Muscle of back (tissue), 11 donors: ENCODE measurements around the gene GAD2. TPM values are rescaled to one million over a fixed set of nuclear protein-coding genes. Genes with fewer than 3 reads are reported as not detected.
A peak's percentile ranks its signal among the peaks of the same experiment; 100 is the strongest.

Experiments used
- DNase-seq, 3 donors: peaks; one replicate each; pipeline versions ENCODE4 v3.0.0 to v3.0.0-alpha.2; 2013
- polyA plus RNA-seq, 10 donors: library from polyadenylated mRNA; unstranded; fragments of 120-200 nt; gene quantifications; one replicate each; pipeline ENCODE4 v1.2.1, GENCODE V29; 2013; ENCODE audit not compliant: insufficient read length in 10 of 10

Gene GAD2
- polyA plus RNA-seq, 10 donors, result 0.04 to 0.21 (median 0.11) TPM; not detected in 7

DNA sequence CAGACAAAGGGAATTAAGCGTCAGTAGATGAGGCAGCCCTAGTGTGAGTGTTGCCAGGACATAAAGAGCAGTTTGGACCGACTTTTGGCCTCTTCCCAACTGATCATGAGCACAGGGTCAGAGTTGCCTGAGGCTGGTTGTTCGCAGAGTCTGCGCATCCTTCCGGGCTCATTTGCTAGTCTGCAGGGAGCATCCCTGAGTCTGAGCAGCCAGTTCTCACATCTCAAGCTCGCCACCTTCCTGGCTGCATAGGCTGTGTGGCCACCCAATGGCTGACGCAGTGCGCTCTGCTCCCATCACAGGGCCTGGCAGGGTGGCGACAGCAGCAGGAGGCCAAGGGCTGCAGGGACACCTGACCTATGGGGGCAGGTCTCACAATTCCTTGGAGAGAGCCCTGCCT, 5.0 kb downstream of the GAD2 start:
- no peak for DNase-seq

DNA sequence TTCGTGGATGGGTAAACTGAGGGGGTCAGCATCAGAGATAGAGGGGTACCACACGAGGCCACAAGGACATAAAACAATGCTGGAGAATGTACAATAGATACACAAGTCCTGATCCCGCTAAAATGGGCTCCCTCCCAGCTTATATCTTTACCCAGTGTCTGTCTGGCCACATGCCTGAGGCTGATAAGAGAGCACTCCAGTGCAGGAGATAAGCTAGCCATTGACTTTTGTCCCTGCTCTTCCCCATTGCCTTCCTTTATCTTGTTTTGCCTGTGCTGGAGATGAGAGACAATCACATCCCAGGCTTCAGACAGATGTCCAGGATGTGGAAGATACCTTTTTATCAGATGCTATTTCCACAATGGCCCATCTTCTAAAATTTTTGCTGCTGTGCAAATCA, 6.0 kb downstream of the GAD2 start:
- DNase-seq, result no peak

DNA sequence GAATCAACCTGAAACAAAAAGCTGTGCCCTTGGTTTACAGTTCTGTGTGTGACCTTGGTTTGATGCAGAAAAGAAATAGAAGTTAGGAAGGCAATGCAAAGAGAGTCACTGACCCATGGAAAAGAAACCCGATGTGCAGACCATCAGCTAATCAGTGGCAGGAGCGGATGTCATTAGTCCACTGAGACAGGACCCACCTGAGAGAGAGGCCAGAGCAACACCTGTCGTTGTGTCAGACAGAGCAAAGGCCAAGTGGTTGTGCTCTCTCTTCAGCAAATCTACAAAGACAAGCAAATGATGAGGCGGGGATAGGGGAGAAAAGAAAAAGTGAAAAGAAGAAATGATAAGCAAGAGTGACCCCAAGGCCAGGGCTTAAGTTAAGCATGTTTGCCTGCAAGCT, 8.7 kb downstream of the GAD2 start:
- no peak for DNase-seq

GRCh38 chr10:26227786-26228185, 11.2 kb downstream of the GAD2 start:
- DNase-seq, result no peak

DNA sequence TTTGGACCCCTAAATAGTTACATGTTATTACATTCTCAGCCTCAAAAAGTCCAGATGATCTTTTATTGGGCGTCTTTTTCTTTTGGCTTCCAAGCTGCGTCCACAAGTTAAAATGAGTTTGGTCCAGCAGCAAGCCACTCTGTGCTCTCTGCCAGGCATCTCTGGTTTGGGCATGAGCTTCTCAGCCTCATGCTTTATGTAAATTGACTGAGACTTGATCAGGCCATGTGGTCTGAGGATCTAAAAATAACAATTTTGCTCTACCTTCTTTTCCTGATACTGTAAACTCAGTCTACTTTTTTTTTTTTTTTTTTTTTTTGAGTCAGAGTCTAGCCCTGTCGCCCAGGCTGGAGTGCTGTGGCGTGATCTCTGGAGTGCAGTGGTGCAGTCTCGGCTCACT, 15.6 kb downstream of the GAD2 start:
- DNase-seq, result no peak

GRCh38 chr10:26235761-26236160, 19.2 kb downstream of the GAD2 start:
- no peak for DNase-seq

- DNase-seq, result no peak
Observed at GRCh38 chr10:26238378-26238777, 21.8 kb downstream of the GAD2 start.

DNA sequence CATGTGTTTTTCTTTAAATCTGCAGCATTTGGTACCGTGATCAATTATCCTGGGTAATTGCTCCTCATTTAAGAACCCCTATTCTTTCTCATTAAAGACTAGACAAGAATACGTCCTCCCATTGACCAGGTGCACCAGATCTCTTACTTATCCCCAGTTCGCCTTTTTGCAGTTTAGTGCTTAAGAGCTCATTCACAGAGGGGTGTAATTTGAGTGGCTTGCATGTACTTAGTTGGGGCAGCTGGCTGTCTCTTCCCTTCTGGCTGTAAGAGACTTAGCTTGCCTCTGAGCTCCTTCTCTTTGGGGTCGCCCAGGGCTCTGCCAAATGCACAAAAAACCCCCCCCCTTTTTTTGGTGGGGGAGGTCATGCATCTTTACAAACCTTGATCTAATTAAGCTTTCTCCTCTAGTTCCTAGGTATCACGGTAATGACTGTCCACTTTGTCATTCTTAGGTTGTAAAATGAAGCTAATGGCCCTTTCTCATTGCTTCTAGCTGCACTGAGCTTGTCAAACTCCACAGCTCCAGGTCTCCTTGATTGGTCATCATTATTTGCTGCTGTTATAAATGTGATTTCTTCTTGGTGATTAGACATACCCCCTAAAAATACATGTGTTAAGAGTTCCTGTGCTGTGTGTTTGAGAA, 26.3 kb downstream of the GAD2 start:
- no peak for DNase-seq

DNA sequence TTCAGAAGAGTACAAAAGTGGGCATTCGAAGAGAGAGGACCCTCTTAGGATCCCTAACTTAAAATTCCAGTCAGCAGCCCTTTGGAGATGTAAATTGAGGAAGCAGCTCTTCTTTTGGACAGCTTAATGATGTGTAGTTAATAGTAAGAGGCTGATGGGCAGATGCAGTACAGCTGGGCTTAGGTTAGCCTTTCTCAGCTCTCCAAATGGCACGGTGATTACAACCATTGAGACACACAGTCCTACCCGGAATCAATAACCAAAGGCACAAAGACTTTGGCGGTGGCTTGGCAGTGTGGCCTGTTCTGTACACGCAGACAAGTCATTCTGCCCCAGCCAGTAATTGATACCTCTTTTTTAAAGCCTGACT, 26.8 kb downstream of the GAD2 start:
- DNase-seq, result no peak

DNA sequence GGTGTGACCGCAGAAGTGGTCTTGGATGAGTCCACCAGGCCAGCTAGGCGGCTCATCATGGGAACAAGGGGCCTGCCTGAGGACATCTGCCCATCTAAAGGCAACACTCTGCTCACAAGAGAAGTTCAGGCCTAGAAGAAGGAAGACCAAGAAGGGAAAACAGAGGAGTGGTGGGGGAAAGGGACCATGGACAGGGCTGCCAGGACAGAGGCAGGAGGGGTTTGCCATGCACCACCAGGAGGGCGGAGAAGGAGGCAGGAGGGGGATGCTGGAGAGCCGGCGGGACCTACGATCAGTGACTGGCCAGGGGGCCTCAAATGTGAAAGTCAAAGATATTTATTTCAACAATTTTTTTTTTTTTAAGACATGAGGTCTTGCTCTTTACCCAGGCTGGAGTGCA, 33.1 kb downstream of the GAD2 start:
- DNase-seq, result no peak

- no peak for DNase-seq
Observed at GRCh38 chr10:26251925-26252324, 35.4 kb downstream of the GAD2 start.

- no peak for DNase-seq
Observed at GRCh38 chr10:26254616-26255015, 38.0 kb downstream of the GAD2 start.

GRCh38 chr10:26259341-26259740, 42.8 kb downstream of the GAD2 start:
- DNase-seq, result no peak

DNA sequence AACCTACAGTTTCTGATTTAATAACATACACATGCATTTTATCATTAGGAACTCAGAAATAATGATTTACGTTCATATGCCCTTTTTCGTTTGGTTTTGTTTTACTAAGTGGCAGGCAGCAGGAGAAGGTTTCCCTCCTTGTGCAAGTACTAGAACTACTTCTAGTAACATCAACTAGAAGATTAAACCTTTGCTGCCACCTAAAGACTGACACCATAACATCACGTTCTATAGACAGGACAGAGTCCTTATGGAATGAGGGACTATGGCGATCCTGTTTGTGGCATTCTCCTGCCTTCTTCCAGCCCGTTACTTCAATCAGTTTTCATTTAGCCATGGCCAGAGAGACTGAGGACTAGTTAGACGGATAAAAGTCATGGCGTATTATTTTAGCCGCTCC, 53.2 kb downstream of the GAD2 start:
- peak; percentile 27 to 54 (median 27) for DNase-seq

GRCh38 chr10:26274391-26274790, 57.8 kb downstream of the GAD2 start:
- DNase-seq, result no peak

- no peak for DNase-seq
Observed at GRCh38 chr10:26278295-26278694, 61.7 kb downstream of the GAD2 start.

DNA sequence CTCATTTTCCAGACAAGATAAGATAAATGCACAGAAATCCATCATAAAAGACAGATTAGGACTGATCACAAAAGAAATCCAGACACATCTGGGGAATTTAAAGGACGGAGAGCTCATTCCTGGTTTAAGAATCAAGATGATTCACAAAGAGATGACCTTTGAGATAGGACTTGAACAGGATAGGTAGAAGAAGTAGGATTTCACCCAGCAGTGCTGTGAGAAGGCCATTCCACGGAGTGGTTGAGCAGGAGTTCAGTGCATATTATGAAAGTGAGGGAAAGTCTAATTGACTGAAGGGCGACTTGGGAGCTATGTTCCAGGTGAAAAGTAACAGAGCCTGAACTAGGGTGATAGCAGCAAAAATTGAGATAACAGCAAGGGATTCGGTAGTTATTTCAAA, 73.7 kb downstream of the GAD2 start:
- DNase-seq, result no peak

- no peak for DNase-seq
Observed at GRCh38 chr10:26291721-26292480, 75.3 kb downstream of the GAD2 start.

- DNase-seq, result no peak
Observed at GRCh38 chr10:26296360-26296759, 79.8 kb downstream of the GAD2 start.

DNA sequence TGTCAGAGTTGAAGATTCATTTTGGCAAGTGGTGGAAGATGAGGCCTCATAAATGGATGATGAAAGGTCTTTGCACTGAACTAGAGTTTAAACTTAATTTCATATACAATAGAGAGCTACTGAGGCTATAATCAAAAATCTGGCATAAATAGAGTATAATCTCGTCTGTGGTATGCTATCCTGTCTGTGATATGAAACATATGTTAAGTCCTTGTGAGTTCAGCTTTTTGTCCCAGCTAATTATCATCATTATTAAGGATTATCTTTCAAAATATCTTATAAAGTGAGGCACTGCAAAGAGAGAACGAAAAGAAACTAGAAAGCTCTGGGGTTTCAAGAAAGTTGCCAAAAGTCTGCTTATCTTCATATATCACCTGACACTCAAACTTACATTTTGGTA, 83.4 kb downstream of the GAD2 start:
- DNase-seq, result no peak

- no peak for DNase-seq
Observed at GRCh38 chr10:26303366-26303765, 86.8 kb downstream of the GAD2 start.

DNA sequence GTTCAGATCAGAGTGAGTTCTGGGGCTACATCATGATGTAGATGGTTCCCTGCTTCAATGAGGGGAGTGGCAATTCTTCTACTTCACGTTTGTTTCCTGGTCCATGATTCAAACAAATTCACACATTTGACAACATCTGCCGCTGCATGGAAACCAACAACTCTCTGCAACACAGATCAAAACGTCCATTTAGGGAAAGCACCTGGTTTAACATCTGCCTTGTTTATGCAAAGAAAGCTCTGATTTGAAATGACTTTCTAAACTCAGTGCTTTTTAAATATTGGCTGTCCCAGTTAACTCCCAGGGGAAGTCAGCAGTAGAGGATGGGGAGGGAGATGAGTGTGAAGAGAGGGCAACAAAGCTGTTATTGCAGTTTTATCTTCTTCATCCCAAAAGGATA, 93.8 kb downstream of the GAD2 start:
- no peak for DNase-seq

GRCh38 chr10:26311383-26311940, 94.9 kb downstream of the GAD2 start:
- DNase-seq, result no peak
